ENCODE measurements around the gene CSNK2B.

CSNK2B gene

DNA sequence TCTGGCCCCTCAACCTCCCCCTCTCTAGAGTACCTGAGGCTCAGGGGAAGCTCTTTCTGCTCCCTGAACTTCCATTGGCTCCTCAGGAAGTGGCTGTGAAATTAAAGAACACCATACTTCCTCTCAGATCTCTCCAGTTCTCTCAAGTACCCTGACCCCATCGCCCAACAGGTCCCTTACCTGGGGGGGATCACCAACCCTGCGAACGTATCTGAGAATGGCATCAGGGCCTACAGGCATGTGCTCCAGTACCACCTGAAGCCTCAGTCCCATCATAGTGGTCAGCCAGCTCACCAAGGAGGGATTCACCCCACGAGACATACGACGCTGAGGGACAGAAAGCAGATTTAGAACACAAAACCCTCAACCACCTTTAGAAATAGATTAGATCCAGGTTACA, 25.3 kb upstream of the CSNK2B start:
- Histone ChIP-seq H3K79me2 (ENCODE audit: control insufficient read depth, insufficient read depth, low read length) (no peaks in the 10 kb centered on the region), H3K4me1 (ENCODE audit: control insufficient read depth, low read depth, low read length) (no peaks in the 10 kb centered on the region), H4K8ac (ENCODE audit: low read depth, low read length) (no peak overlapping the region), H3K18ac (ENCODE audit: low read length) (no peak overlapping the region), H3K79me1 (ENCODE audit: low read length) (peaks cover 2% of the 10 kb centered on the region), H3K36me3 (ENCODE audit: control insufficient read depth, insufficient read depth, low read length) (peaks cover 44% of the 10 kb centered on the region), H2BK5ac (ENCODE audit: low read length) (no peak overlapping the region), H2AK5ac (ENCODE audit: low read length) (no peak overlapping the region), H3K4ac (ENCODE audit: low read depth, low read length) (no peak overlapping the region), H4K5ac (ENCODE audit: low read length) (no peak overlapping the region), H3K27ac (ENCODE audit: low read depth, low read length) (no peak overlapping the region), H3K4me3 (ENCODE audit: low read length) (no peak overlapping the region), H2BK120ac (ENCODE audit: low read depth, low read length) (no peak overlapping the region), H3K23ac (ENCODE audit: low read length) (no peak overlapping the region), H3K9ac (ENCODE audit: low read length) (no peak overlapping the region), H3K4me2 (ENCODE audit: low read length) (no peak overlapping the region), H3K56ac (ENCODE audit: low read length) (no peak overlapping the region), H2BK15ac (replicated peaks; ENCODE audit: low read depth) (no peak overlapping the region), H3K27me3 (ENCODE audit: insufficient read depth, low read length, poor library complexity) (no peaks in the 10 kb centered on the region)
- DNase-seq: no peak
- no CpG with 5 or more reads among the region's 6 CpGs for WGBS (ENCODE audit: extremely low coverage, insufficient coverage, low lambda C conversion rate)

DNA sequence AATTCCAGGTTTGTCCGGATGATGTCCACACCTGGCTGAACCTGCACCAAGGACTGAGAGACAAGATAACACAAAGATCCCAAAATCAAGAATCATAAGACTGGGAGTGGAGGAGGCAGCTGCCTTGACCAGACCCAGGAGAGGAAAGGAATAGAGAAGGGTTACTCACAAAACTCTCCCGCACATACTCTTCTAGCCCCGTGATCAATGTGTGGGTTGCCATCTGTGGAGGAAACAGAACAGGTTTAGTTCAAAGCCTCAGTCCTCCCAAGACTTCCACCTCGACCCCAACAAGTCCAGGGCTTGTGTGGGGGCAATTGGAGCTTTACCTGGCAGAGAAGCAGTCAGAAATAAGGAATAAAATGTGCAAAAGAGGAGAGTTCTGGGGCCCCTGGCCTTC, 24.5 kb upstream of the CSNK2B start:
- Histone ChIP-seq H3K9ac (ENCODE audit: low read length) (no peak overlapping the region), H3K4me1 (ENCODE audit: control insufficient read depth, low read depth, low read length) (no peaks in the 10 kb centered on the region), H2BK5ac (ENCODE audit: low read length) (no peak overlapping the region), H3K56ac (ENCODE audit: low read length) (no peak overlapping the region), H3K4ac (ENCODE audit: low read depth, low read length) (no peak overlapping the region), H2BK15ac (replicated peaks; ENCODE audit: low read depth) (no peak overlapping the region), H3K23ac (ENCODE audit: low read length) (no peak overlapping the region), H4K5ac (ENCODE audit: low read length) (no peak overlapping the region), H3K79me1 (ENCODE audit: low read length) (peaks cover 2% of the 10 kb centered on the region), H2BK120ac (ENCODE audit: low read depth, low read length) (no peak overlapping the region), H3K4me2 (ENCODE audit: low read length) (no peak overlapping the region), H3K27me3 (ENCODE audit: insufficient read depth, low read length, poor library complexity) (no peaks in the 10 kb centered on the region), H2AK5ac (ENCODE audit: low read length) (no peak overlapping the region), H3K79me2 (ENCODE audit: control insufficient read depth, insufficient read depth, low read length) (no peaks in the 10 kb centered on the region), H3K36me3 (ENCODE audit: control insufficient read depth, insufficient read depth, low read length) (peaks cover 38% of the 10 kb centered on the region), H3K4me3 (ENCODE audit: low read length) (no peak overlapping the region), H4K8ac (ENCODE audit: low read depth, low read length) (no peak overlapping the region), H3K18ac (ENCODE audit: low read length) (no peak overlapping the region), H3K27ac (ENCODE audit: low read depth, low read length) (no peak overlapping the region)
- no CpG with 5 or more reads among the region's 4 CpGs for WGBS (ENCODE audit: extremely low coverage, insufficient coverage, low lambda C conversion rate)
- no peak for DNase-seq

DNA sequence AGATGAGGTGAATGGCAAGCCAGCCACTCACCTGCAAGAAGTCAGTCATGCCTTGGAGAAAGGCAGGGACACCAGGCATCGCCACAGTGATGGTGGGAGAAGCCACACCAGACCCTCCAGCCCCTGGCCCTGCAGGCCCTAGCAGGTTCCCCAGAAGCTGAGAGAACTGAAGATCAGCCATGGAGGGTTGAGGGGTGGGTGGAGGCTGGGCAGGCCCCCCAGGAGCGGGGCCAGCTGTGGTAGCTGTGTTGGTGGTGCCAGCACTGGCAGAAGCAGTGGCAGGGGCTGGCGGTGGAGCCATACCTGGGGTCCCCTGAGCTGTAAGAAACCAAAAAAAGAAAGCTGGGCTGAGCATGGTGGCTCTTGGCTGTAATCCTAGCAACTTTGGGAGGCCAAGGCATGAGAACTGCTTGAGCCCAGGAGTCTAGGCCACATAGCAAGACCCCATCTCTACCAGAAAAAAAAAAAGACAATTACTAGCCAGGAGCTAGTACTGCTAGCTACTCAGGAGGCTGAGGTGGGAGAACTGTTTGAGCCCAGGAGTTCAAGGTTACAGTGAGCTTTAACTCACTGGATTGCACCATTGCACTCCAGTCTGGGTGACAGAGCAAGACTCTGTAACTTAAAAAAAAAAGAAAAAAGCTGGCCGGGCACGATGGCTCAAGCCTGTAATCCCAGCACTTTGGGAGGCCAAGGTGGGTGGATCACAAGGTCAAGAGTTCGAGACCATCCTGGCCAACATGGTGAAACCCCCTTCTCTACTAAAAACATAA, 22.9 kb upstream of the CSNK2B start:
- Histone ChIP-seq H3K27me3 (ENCODE audit: insufficient read depth, low read length, poor library complexity) (no peaks in the 10 kb centered on the region), H3K79me2 (ENCODE audit: control insufficient read depth, insufficient read depth, low read length) (no peaks in the 10 kb centered on the region), H3K23ac (ENCODE audit: low read length) (no peak overlapping the region), H3K36me3 (ENCODE audit: control insufficient read depth, insufficient read depth, low read length) (peaks cover 27% of the 10 kb centered on the region), H3K4me1 (ENCODE audit: control insufficient read depth, low read depth, low read length) (no peaks in the 10 kb centered on the region), H2BK120ac (ENCODE audit: low read depth, low read length) (no peak overlapping the region), H2BK5ac (ENCODE audit: low read length) (no peak overlapping the region), H3K4me2 (ENCODE audit: low read length) (no peak overlapping the region), H3K4me3 (ENCODE audit: low read length) (no peak overlapping the region), H4K5ac (ENCODE audit: low read length) (no peak overlapping the region), H2BK15ac (replicated peaks; ENCODE audit: low read depth) (no peak overlapping the region), H4K8ac (ENCODE audit: low read depth, low read length) (no peak overlapping the region), H3K18ac (ENCODE audit: low read length) (no peak overlapping the region), H3K56ac (ENCODE audit: low read length) (no peak overlapping the region), H3K9ac (ENCODE audit: low read length) (no peak overlapping the region), H3K4ac (ENCODE audit: low read depth, low read length) (no peak overlapping the region), H3K27ac (ENCODE audit: low read depth, low read length) (no peak overlapping the region), H3K79me1 (ENCODE audit: low read length) (peaks cover 2% of the 10 kb centered on the region), H2AK5ac (ENCODE audit: low read length) (no peak overlapping the region)
- no CpG with 5 or more reads among the region's 6 CpGs for WGBS (ENCODE audit: extremely low coverage, insufficient coverage, low lambda C conversion rate)
- no peak for DNase-seq

DNA sequence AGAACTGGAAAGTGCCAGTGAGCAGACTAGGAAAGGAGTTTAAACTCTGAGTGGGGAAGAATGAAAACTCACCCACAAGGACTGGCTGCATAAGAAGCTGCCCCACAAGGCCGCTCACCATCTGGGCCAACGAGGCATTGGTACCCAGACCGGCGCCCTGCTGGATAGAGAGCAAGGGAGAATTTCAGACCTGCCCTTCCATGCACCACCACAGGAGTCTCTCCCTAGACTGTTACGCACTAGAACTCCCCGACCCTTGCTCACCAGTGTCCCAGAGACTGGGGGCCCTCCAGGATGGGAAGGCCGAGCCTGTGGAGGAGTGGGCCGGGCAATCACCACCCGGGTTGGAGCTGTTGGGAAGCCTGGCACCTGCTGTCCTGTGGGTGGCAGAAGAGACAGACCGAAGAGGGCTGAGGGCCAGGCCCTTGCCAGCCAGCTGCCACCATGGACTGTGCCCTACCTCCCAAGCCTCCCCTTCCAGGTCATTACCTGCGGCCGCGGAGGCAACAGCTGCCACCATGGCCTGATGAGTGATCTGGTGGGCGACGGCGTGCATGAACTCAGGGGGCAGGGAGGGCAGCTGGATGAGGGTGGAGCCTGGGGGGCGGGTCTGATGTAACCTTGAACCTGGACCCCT, 21.9 kb upstream of the CSNK2B start:
- no peaks in the 10 kb centered on the region for H3K4me1 ChIP-seq (ENCODE audit: control insufficient read depth, low read depth, low read length)
- H2BK120ac ChIP-seq (ENCODE audit: low read depth, low read length): no peak overlapping the region
- peaks cover 30% of the 10 kb centered on the region for H3K36me3 ChIP-seq (ENCODE audit: control insufficient read depth, insufficient read depth, low read length)
- no peak overlapping the region for H2BK5ac ChIP-seq (ENCODE audit: low read length)
- no peaks in the 10 kb centered on the region for H3K79me2 ChIP-seq (ENCODE audit: control insufficient read depth, insufficient read depth, low read length)
- H3K27ac ChIP-seq (ENCODE audit: low read depth, low read length): no peak overlapping the region
- no peak overlapping the region for H2BK15ac ChIP-seq (replicated peaks; ENCODE audit: low read depth)
- no peak overlapping the region for H3K23ac ChIP-seq (ENCODE audit: low read length)
- no peak overlapping the region for H3K4ac ChIP-seq (ENCODE audit: low read depth, low read length)
- no peaks in the 10 kb centered on the region for H3K27me3 ChIP-seq (ENCODE audit: insufficient read depth, low read length, poor library complexity)
- no peak overlapping the region for H2AK5ac ChIP-seq (ENCODE audit: low read length)
- H4K5ac ChIP-seq (ENCODE audit: low read length): no peak overlapping the region
- H3K4me3 ChIP-seq (ENCODE audit: low read length): no peak overlapping the region
- H3K9ac ChIP-seq (ENCODE audit: low read length): no peak overlapping the region
- DNase-seq: no peak
- no CpG with 5 or more reads among the region's 17 CpGs for WGBS (ENCODE audit: extremely low coverage, insufficient coverage, low lambda C conversion rate)
- no peak overlapping the region for H3K18ac ChIP-seq (ENCODE audit: low read length)
- no peak overlapping the region for H3K4me2 ChIP-seq (ENCODE audit: low read length)
- peaks cover 7% of the 10 kb centered on the region for H3K79me1 ChIP-seq (ENCODE audit: low read length)
- H3K56ac ChIP-seq (ENCODE audit: low read length): no peak overlapping the region
- H4K8ac ChIP-seq (ENCODE audit: low read depth, low read length): no peak overlapping the region

DNA sequence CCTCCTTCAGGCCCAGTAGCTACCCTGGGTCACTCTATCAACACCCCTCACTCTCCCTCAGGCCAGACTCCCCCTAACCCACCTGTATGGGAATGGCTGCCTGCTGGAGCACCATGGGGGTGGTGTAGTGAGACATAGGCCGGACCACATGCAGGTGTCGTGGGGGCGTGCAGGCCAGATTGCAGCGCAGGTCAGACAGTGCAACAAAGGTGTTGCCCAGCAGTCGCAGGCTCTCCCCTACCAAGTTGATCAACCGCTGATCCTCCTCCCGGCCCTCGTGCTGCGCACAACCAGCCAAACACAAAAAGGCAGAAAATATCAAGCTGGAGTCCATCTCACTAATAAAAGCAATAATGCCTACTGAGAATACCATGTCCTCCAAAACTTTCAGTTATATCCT, 20.6 kb upstream of the CSNK2B start:
- H3K4me1 ChIP-seq (ENCODE audit: control insufficient read depth, low read depth, low read length): no peaks in the 10 kb centered on the region
- H3K27me3 ChIP-seq (ENCODE audit: insufficient read depth, low read length, poor library complexity): no peaks in the 10 kb centered on the region
- DNase-seq: no peak
- H2BK15ac ChIP-seq (replicated peaks; ENCODE audit: low read depth): no peak overlapping the region
- no CpG with 5 or more reads among the region's 9 CpGs for WGBS (ENCODE audit: extremely low coverage, insufficient coverage, low lambda C conversion rate)
- no peak overlapping the region for H3K18ac ChIP-seq (ENCODE audit: low read length)
- peaks cover 12% of the 10 kb centered on the region for H3K79me1 ChIP-seq (ENCODE audit: low read length)
- no peak overlapping the region for H2BK120ac ChIP-seq (ENCODE audit: low read depth, low read length)
- no peak overlapping the region for H3K9ac ChIP-seq (ENCODE audit: low read length)
- H3K4me2 ChIP-seq (ENCODE audit: low read length): no peak overlapping the region
- no peak overlapping the region for H2AK5ac ChIP-seq (ENCODE audit: low read length)
- H2BK5ac ChIP-seq (ENCODE audit: low read length): no peak overlapping the region
- no peak overlapping the region for H4K5ac ChIP-seq (ENCODE audit: low read length)
- H3K79me2 ChIP-seq (ENCODE audit: control insufficient read depth, insufficient read depth, low read length): peaks cover 5% of the 10 kb centered on the region
- H3K56ac ChIP-seq (ENCODE audit: low read length): no peak overlapping the region
- H3K23ac ChIP-seq (ENCODE audit: low read length): no peak overlapping the region
- H3K36me3 ChIP-seq (ENCODE audit: control insufficient read depth, insufficient read depth, low read length): peaks cover 24% of the 10 kb centered on the region
- H3K4ac ChIP-seq (ENCODE audit: low read depth, low read length): no peak overlapping the region
- no peak overlapping the region for H3K27ac ChIP-seq (ENCODE audit: low read depth, low read length)
- H4K8ac ChIP-seq (ENCODE audit: low read depth, low read length): no peak overlapping the region
- no peak overlapping the region for H3K4me3 ChIP-seq (ENCODE audit: low read length)
